LNCAP (cell line): ENCODE measurements around the gene ASCL4.

ENCODE experiments used
- CTCF ChIP-seq: fragments of 450-650 bp; IDR thresholded peaks from 2 replicates; pipeline ENCODE4 v1.5.1; 2017; ENCODE audit warnings: mild to moderate bottlenecking

The ASCL4 gene

GRCh38 chr12:107780298-107780697, 5.8 kb downstream of the ASCL4 start:
- no peak for TF ChIP-seq CTCF

- no peak for TF ChIP-seq CTCF
Measured at GRCh38 chr12:107782067-107782466, 7.6 kb downstream of the ASCL4 start.

DNA sequence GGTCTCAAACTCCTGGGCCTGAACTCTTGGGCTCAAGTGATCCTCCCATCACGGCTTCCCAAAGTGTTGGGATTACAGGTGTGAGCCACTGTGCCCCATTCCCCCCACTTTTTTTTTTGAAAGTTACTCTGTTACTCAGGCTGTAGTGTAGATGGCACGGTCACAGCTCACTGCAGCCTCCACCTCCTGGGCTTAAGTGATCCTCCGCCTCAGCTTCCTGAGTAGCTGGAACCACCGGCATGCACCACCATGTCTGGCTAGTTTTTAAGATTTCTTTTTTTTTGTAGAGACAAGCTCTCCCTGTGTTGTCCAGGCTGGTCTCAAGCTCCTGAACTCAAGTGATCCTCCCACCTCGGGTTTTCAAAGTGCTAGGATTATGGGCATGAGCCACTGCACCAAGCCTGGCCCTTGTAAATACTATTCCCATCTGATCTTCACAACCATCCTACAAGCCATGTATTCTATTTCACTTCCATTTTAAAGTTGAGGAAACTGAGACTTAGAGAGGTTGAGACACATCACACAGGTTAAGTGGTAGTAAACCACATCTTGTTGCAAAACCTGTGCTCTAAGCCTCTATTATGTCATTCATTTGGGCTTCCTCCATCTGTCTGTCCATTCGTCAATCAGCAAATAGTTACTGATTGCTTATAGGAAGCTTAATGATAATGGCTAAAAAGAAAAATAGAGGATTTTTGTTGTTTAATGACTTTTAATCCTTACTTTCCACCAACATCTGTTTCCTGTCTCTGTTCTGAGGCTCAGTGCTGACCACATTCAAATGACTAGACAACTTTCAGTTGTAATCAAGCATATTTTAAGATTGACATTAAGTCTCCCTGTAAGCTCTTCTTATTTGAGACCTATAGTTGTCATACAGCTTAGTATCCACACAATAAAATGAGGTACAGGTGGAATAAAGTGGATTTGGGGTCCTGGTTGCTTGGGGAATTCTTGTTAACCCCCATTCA, 9.2 kb downstream of the ASCL4 start:
- no peak for TF ChIP-seq CTCF

DNA sequence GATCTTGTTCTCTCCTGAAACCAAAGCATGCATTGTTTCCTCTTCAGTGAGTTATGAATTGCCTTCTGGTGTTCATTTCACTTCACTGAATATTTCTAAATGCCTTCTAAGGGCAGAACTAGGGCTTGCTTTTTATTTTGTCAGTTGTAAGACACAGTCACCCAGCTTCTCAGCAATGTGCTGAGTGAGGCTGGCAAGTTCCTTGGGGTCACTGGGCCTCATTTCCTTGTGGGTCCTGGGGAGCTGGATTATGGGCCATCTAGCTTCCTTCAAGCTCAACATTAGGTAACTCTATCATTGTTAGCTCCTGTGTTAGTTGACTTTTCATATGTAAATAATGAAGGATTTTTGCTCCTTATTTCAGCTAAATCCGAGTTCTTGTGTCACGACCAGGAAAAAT, 13.8 kb downstream of the ASCL4 start:
- no peak for TF ChIP-seq CTCF

DNA sequence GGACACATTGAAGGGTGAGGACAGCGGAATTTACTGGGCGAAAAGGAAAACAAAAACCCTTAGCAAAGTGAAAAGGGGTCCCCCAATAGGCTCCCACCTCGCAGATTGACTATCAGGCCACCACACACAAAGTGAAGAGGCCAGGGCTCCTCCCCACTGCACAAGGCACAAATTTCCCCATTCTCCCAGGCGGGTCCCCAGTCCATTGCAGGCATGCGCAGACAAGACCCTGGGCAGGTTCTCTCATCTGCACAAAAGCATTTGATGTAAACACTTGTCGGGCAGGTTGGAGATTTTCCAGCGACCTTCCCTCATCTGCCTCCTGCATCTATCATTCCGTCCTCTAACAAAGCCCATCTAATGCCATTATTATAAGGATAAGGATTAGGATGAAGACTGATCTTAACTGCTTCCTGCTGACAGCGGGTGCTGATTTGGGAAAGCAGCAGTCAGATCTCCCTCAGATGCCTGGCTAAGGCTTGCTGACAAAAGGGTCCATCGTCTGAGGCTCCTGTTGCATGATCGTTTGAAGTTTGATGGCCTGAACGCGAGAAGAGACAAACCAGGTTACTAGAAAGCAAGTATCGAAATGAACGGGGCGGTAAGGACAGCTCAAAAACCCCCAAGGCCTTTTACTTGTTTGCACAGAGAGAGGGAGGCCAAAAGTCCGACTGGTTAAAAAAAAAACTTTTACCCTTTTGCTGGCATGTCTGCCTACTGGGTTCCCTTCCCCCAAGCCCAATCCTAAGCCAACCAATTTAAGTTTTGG, 14.4 kb downstream of the ASCL4 start:
- no peak for TF ChIP-seq CTCF

DNA sequence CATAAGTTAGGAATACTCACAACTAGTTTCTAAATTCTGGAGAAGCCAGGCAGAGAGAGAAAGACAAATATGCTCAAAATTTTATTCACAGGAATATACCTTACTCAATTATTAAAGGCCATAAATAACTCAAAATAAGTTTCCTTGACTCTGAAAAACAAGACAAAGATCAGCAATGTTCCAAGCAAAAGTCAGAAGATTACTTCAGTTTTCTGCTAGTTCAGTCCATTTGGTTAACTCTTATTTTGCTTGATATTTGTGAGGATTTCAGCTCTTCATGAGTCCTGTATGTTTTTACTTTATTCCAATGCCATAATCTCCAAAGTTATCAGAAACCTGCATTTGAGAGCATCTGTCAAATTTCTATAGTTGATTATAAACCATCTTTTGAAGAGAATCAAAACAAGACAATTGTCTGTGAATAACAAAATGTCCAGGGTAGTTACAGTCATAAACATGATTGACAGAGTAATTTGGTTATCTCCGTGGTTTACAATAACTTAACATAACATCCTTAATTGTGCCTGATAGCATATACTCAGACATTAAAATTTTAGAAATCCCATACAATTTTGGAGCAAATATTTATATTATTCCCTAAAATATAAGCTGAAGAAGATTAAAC, 17.1 kb downstream of the ASCL4 start:
- TF ChIP-seq CTCF = no peak

- no peak for TF ChIP-seq CTCF
Measured at GRCh38 chr12:107794451-107794850, 19.9 kb downstream of the ASCL4 start.
